Measurements from ENCODE around the gene DUSP10.

GRCh38 chr1:221670081-221670480 lies 71.8 kb downstream of the DUSP10 start:
- TF ChIP-seq CTCF (IDR thresholded peaks at IDR 0.05) = no peak
- TF ChIP-seq POLR2A (IDR thresholded peaks at IDR 0.05) = no peak
- no peak for TF ChIP-seq POLR2AphosphoS5 (IDR thresholded peaks at IDR 0.05)
